ENCODE data around the gene TSTD1.

- TF ChIP-seq POLR2A (IDR thresholded peaks at IDR 0.05; ENCODE audit: low read depth, low read length) (peak; percentile 90), POLR2AphosphoS5 (IDR thresholded peaks at IDR 0.05; ENCODE audit: low read depth, low read length) (peak; percentile 89)
These were observed 31.0 kb upstream of the TSTD1 start, which contains the start of gene ARHGAP30 for GRCh38 chr1:161069731-161070270.

Data from GM12892 (cell line).